ENCODE data around the gene NEK6. TPM values are rescaled to one million over a fixed set of nuclear protein-coding genes. Genes with fewer than 3 reads are reported as not detected.

NEK6 gene
- total and polyA plus RNA-seq, 9 donors = 7.2 to 45.1 (median 22.8) TPM

DNA sequence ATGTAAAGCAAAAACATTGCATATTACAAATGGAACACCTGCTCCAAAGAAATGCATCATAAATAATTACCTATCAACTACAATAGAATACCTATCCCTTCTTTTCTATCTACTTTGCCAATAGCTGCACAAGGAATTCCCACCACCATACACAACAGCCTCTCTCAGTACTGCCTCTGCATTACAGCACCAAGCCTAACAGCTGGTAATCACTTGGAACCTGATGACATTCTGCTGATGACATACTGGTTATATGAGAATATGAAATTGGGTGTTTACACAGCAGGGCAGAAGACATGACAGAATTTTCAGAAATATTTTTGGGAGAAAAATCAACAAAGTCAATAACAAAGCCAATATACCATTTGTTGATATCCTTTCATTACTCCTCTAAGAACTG is 114.3 kb downstream of the NEK6 start:
- Histone ChIP-seq H3K4me3 (no peak overlapping the region), H3K27ac (no peak overlapping the region), H3K36me3 (no peaks in the 10 kb centered on the region), H3K27me3 (no peaks in the 10 kb centered on the region), H3K9me3 (no peaks in the 10 kb centered on the region), H3K4me1 (ENCODE audit: insufficient read depth) (peaks cover 1% of the 10 kb centered on the region)
- intact Hi-C loops (cut with DNase I) = no loop called here
- DNase-seq = no peak
- no peak for TF ChIP-seq POLR2A (IDR thresholded peaks at IDR 0.05)
- TF ChIP-seq EP300 (IDR thresholded peaks at IDR 0.05) = no peak
- TF ChIP-seq, protein P1, sequence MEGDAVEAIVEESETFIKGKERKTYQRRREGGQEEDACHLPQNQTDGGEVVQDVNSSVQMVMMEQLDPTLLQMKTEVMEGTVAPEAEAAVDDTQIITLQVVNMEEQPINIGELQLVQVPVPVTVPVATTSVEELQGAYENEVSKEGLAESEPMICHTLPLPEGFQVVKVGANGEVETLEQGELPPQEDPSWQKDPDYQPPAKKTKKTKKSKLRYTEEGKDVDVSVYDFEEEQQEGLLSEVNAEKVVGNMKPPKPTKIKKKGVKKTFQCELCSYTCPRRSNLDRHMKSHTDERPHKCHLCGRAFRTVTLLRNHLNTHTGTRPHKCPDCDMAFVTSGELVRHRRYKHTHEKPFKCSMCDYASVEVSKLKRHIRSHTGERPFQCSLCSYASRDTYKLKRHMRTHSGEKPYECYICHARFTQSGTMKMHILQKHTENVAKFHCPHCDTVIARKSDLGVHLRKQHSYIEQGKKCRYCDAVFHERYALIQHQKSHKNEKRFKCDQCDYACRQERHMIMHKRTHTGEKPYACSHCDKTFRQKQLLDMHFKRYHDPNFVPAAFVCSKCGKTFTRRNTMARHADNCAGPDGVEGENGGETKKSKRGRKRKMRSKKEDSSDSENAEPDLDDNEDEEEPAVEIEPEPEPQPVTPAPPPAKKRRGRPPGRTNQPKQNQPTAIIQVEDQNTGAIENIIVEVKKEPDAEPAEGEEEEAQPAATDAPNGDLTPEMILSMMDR (IDR thresholded peaks at IDR 0.05) = no peak

DNA sequence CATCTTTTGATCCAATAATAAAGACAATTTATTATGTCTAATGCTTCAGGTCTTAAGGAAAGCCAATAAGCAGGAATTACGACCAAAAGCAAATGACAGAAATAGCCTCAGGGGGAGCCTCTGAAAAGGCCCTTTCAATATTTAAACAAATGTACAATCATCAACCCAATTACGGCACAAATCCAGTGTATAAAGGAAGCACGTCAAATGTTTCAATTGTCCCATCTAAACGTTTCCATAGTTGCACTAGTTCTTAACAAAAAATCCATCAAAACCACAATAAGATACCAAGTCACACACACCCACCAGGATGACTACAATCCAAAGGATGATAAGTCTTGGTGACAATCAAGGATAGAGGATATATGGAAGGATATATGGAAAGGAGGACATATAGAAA is 115.6 kb downstream of the NEK6 start:
- Histone ChIP-seq H3K4me1 (ENCODE audit: insufficient read depth) (peaks cover 1% of the 10 kb centered on the region), H3K9me3 (no peaks in the 10 kb centered on the region)
- WGBS, 3 donors = 92 to 93% (median 92%) methylated on average over 4 of the region's 4 CpGs

DNA sequence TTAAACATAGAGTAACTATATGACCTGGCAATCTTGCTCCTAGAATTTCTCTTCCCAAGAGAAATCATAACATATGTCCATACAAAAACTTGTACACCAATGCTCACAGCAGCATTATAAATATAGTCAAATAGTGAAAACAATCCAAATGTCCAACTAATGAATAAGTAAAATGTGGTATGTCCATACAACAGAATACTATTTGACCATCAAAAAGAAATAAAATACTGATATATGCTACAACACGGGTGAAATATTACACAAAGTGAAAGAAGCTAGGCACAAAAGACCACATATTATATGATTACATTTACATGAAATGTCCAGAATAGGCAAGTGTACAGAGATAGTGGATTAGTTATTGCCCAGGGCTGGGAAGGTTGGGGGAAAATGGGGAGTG is 116.1 kb downstream of the NEK6 start:
- Histone ChIP-seq H3K4me1 (ENCODE audit: insufficient read depth) (peaks cover 1% of the 10 kb centered on the region), H3K4me3 (no peak overlapping the region)
- 98 to 100% (median 99%) methylated on average over 1 of the region's 1 CpG for WGBS, 3 donors

More for the DNA sequence above, 115.6 kb downstream of the NEK6 start:
- Histone ChIP-seq H3K4me3 (no peak overlapping the region), H3K27ac (no peak overlapping the region), H3K27me3 (no peaks in the 10 kb centered on the region), H3K36me3 (no peaks in the 10 kb centered on the region)
- TF ChIP-seq POLR2A (IDR thresholded peaks at IDR 0.05) (no peak), EP300 (IDR thresholded peaks at IDR 0.05) (no peak)
- TF ChIP-seq, protein P1 (IDR thresholded peaks at IDR 0.05) = no peak
- no peak for DNase-seq
- intact Hi-C loops (cut with DNase I) = no loop called here

DNA sequence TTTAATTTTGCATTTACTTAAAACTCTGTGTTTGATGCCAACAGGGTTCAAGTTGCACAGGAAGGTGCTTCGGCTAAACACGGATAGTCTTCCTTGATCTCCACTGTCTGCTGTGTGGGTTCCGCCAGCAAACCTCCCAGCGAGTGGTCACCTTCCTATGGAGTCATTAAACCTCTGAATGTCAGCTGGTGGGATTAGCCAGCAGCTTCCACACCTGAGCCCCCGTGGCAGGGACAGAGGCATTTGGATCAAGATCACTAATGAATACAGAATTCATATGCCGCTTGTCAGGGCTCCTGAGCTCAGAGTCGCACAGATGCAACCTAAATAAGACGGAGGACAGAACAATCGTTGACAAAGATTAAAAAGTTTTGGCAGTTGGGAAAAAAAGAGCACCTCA is 118.0 kb downstream of the NEK6 start:
- Histone ChIP-seq H3K36me3 (no peaks in the 10 kb centered on the region), H3K4me3 (no peak overlapping the region), H3K4me1 (ENCODE audit: insufficient read depth) (peaks cover 1% of the 10 kb centered on the region), H3K9me3 (no peaks in the 10 kb centered on the region), H3K27ac (no peak overlapping the region), H3K27me3 (no peaks in the 10 kb centered on the region)
- 86 to 87% (median 86%) methylated on average over 9 of the region's 9 CpGs for WGBS, 3 donors
- DNase-seq = no peak
- intact Hi-C loops (cut with DNase I) = no loop called here
- TF ChIP-seq EP300 (IDR thresholded peaks at IDR 0.05) = no peak
- TF ChIP-seq, protein P1 (IDR thresholded peaks at IDR 0.05) = no peak
- no peak for TF ChIP-seq POLR2A (IDR thresholded peaks at IDR 0.05)

More for the DNA sequence above, 116.1 kb downstream of the NEK6 start:
- TF ChIP-seq, protein P1 (IDR thresholded peaks at IDR 0.05) = no peak
- TF ChIP-seq EP300 (IDR thresholded peaks at IDR 0.05) (no peak), POLR2A (IDR thresholded peaks at IDR 0.05) (no peak)
- Histone ChIP-seq H3K27ac (no peak overlapping the region), H3K36me3 (no peaks in the 10 kb centered on the region), H3K27me3 (no peaks in the 10 kb centered on the region), H3K9me3 (no peaks in the 10 kb centered on the region)
- DNase-seq = no peak
- intact Hi-C loops (cut with DNase I) = no loop called here
